Pulmonary artery endothelial cell (primary cell): ENCODE data around the gene NAIP. TPM values are rescaled to one million over a fixed set of nuclear protein-coding genes. Genes with fewer than 3 reads are reported as not detected.
"Not testable (repeated sequence)": the region's sequence is repeated elsewhere in the genome, so short reads cannot be mapped to it uniquely, and the experiment has no call there.

Experiments used
- DNase-seq: peaks from one replicate; pipeline ENCODE4 v3.0.0-alpha.2; 2011; ENCODE audit warnings: low read depth, low spot score
- total RNA-seq: library from RNA; depleted of rRNA; stranded (reverse); fragments of >200 nt; gene quantifications from 2 replicates; pipeline ENCODE4 v1.2.3, GENCODE V29; 2014

NAIP gene, protein sequence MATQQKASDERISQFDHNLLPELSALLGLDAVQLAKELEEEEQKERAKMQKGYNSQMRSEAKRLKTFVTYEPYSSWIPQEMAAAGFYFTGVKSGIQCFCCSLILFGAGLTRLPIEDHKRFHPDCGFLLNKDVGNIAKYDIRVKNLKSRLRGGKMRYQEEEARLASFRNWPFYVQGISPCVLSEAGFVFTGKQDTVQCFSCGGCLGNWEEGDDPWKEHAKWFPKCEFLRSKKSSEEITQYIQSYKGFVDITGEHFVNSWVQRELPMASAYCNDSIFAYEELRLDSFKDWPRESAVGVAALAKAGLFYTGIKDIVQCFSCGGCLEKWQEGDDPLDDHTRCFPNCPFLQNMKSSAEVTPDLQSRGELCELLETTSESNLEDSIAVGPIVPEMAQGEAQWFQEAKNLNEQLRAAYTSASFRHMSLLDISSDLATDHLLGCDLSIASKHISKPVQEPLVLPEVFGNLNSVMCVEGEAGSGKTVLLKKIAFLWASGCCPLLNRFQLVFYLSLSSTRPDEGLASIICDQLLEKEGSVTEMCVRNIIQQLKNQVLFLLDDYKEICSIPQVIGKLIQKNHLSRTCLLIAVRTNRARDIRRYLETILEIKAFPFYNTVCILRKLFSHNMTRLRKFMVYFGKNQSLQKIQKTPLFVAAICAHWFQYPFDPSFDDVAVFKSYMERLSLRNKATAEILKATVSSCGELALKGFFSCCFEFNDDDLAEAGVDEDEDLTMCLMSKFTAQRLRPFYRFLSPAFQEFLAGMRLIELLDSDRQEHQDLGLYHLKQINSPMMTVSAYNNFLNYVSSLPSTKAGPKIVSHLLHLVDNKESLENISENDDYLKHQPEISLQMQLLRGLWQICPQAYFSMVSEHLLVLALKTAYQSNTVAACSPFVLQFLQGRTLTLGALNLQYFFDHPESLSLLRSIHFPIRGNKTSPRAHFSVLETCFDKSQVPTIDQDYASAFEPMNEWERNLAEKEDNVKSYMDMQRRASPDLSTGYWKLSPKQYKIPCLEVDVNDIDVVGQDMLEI (N-terminal part only)
- total RNA-seq = 1.2 and 1.5 TPM in 2 replicates

DNA sequence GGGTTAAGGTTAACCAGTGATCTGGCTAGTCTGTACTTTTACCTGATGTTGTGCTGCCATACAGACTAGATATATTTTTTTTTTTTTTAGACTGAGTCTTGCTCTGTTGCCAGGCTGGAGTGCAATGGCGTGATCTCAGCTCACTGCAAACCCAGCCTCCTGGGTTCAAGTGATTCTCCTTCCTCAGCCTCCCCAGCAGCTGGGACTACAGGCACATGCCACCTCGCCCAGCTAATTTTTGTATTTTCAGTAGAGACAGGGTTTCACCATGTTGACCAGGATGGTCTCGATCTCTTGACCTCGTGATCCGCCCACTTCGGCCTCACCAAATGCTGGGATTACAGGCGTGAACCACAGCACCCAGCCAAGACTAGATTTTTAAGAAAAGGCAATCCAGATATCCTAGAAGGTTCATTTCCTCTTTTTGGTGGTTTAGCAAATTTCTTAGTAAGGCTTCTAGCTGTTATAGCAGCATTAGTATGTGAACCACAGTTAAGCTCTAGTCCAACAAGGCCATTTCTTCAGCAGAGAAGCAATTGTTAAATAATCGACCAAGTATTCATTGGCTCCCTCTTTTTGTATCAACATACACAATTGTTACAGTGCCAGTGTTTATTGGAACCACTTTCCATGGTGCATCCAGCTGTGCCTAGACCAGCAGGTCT lies at the start of gene NAIP:
Gene NAIP, minus strand, starts transcription at position 51 of the 665 bp plus-strand sequence. CDS start 12,424 bp downstream, outside the sequence.
- DNase-seq = not testable (repeated sequence)

DNA sequence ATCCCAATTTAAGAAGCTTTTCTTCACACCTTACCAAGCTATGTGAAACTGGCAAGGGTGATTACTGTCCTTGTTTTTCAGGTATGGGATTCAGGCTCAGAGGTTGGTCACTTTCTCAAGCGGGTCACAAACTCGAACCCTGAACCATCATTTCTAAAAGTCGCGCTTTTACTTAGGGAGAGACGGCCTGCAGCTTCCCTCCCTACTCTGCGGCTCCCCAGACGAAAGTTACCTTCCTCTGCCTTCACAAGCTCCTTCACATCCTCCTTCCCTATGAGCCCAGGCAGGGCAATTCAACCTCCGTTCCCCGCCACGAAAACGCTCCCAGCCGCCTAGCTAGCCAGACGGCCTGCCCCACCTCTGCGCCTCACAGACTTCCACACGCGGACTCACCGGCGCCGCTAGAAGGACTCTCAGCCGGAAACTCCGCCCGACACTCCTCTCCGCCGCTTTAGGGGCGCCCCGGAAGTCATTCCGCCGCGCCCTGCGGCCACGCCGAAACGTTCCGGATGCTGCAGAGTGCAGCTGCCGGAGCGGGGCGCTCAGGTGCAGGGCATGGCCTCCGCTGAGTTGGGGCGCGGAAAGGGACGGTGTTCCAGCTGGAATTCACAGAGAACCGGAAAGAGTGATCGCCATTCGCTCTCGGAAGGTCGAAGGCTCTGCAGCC lies 42.3 kb upstream of the NAIP start, which contains the start of gene GTF2H2:
Gene GTF2H2, minus strand, starts transcription at position 415 of the 667 bp plus-strand sequence. CDS start 4,913 bp downstream, outside the sequence.
- DNase-seq = not testable (repeated sequence)

DNA sequence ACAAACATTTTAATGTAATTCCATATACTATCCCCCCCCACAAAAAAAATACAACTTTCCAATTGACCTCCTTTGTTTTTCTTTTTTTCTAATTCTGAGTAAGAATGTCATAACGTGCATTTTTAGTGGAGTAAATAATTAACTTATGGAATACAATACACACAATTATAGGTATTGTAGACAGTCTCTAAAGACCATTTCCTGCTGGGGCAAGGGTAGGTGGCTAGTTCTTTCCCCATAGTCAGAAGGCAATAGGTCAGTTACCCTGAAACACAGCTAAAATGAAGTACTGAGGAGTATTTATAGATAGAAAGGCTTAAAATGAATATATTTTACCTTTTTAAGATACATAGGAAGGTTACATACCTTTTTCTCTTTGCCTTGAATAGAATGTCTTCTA lies 36.2 kb upstream of the NAIP start:
- DNase-seq = not testable (repeated sequence)

DNA sequence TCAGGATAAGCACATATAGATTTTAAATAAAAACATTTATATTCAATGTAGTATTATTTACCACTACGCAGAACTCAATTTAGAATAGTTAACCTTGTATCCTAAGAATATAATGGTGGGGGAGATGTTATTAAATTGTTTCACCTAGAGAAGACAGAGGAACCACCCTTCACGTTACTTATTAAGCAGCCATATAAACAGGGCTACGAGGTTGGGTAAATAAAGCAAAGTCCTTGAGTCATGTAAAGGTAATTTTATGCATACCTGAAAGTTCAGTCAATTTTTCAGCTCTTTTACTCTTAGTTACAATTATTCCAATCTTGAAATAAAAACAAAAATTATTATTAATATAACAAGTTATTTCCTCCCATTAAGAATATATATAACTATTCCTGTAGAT lies 34.3 kb upstream of the NAIP start:
- not testable (repeated sequence) for DNase-seq

DNA sequence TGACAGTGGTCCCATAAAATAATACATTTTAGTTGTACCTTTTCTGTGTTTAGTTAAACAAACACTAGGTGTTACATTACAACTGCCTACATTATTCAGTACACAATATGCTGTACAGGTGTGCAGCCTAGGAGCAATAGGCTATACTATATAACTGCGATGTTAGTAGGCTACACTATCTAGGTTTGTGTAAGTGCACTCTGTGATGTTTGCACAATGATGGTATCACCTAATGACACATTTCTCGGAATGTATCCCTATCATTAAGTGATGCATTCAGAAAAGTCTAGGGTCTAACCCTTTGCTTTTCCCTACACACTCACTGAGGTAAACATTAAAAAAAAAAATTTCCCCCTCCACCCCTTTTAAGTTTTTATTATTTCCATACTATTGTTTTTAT lies 19.7 kb upstream of the NAIP start:
- not testable (repeated sequence) for DNase-seq

DNA sequence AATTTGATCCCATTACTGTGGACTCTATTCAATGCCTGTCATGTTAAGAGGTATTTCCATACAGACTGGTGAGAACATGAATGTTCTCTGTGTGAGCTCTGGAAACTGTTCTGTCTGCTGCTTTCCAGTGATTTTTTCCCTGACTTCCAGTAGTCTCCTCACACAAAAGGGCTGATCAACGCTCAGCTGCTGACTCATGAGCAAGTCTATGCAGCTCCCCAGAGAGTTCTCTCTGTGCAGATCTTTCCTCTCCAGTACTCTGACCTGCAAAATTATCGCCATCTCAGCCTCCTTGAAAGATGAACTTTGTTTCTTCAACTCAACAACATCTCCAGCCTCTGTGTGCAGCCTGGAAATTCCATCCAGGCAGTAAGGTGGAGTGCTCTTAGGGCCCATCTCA lies 19.0 kb upstream of the NAIP start:
- not testable (repeated sequence) for DNase-seq

DNA sequence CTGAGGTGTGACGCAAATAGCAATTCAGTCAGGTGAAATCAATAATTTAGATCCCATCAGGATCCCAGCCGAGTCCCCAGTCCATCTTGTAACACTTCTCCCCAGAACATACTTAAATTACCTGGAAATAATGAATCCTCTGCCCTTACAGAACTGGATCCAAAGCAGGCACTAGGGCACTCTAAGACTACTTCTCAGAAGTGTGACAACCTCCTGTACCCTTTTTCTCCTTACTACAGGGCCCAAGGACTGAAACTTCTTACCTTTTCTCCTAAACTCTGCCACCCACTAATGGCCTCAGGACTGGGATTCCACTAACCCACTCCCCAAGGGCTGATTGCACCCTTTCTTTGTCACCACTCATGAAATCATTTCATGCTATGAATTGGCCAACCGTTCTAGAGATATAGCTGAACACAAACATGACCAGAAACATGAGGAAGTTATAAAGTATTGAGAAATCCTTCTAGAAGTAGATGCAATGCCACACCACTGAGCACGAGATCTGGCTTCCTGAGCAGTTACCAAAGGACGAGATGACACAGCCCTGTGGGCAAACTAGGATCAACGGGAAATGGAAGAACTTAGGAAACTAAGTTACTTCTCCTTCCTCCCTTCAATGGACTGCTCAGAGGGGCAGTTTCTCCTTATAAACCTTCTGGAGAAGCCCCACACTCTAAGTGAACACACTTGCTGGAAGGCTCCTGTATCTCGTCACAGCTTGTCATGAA lies 6.1 kb upstream of the NAIP start:
- DNase-seq = not testable (repeated sequence)

DNA sequence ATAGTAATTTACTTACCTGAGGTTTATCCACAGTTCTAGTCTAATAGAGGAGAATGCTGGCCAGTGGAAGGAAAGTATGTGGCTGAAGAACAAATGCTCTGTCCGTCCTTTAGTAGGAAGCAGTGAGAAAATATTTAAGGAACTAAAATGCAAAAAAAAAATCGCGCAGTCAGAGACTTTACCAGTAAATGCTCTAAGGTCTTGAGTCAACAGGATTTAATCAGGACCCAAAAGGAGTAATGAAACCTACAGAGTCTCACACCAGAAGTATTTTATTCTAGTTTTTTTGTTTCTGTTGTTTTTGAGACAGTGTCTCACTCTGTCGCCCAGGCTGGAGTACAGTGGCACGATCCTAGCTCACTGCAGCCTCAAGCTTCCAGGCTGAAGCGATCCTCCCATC lies 4.5 kb downstream of the NAIP start:
- not testable (repeated sequence) for DNase-seq

DNA sequence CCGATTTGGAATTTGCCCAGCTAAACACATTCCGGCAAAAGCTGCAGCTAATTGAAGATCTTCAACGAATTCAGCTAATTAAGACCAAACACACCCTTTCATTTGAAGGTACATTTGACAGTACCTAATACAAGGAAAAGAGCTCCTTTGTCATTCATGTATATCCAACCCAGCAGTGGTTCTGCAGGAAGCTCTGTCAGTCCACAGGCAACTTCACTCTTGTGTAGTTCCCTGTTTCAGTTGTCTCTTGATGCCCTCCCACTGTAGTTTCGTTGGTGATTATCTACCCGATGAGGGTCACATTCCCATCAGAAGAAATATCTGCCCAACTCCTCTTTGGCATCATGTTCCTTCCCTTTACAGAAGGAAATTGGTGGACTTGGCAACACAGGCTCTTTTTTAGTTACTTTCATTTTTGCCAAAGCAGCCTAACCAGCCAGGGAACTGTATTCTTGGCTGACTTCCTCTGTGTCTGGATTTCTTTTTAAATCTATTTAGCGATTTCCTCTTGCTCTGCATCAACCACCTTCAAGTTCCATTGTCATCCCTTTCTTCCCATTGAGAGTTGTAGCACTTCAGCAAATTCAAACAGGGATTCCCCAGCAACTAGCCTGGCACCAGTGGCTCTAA lies 6.6 kb downstream of the NAIP start:
- DNase-seq = not testable (repeated sequence)

DNA sequence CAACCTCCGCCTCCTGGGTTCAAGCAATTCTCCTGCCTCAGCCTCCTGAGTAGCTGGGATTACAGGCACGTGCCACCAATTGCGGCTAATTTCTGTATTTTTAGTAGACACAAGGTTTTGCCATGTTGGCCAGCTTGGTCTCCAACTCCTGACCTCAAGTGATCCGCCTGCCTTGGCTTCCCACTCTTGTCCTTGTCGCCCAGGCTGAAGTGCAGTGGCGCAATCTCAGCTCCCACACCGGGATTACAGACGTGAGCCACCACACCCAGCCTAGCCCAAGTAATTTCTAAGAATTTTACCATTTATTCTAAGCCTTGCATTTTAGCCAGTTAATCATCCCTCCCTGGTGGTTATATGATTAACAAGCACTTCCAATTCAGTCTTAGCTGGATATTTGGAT lies 11.0 kb downstream of the NAIP start:
- no peak for DNase-seq

DNA sequence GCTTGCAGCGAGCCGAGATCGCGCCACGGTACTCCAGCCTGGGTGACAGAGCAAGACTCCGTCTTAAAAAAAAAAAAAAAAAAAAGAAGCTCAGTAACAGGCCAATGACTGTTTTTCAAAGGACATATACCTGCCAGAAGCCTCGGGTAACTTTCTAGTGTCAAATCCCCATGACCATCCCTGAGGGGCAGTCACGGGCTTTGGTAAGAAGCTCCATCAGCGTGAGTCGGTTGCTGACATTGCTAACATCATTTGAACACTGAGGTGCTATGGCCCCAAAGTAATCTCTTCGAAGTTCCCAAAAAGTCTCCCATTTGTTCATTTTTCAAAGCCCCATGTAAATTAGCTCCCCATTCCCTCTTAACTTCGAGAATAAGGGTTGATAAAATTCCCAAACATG lies 11.6 kb downstream of the NAIP start:
- no peak for DNase-seq

DNA sequence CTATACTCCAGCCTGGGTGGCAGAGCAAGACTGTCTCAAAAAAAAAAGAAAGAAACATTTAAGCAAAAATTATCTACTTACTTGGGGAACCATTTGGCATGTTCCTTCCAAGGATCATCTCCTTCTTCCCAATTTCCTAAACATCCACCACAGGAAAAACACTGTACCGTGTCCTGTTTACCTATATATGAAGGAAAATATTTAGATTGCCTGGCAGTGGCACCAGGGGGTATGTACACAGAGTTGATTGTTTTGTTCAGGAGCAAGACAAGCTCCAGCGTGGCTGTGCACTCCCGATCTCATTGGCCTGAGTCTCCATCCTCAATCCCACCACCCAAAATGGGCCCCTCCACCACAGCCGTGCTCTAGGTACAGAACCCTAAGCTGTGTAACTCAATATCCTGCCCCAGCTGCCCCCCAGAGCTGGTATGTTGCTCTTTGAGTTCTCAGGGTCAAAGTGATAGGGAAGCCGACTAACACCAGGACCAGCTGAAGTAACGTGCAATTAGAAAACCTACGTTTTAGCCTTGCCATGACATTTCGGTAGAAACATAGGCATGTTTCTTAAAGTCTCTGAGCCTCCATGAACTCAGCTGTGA lies 13.8 kb downstream of the NAIP start:
- DNase-seq = no peak

DNA sequence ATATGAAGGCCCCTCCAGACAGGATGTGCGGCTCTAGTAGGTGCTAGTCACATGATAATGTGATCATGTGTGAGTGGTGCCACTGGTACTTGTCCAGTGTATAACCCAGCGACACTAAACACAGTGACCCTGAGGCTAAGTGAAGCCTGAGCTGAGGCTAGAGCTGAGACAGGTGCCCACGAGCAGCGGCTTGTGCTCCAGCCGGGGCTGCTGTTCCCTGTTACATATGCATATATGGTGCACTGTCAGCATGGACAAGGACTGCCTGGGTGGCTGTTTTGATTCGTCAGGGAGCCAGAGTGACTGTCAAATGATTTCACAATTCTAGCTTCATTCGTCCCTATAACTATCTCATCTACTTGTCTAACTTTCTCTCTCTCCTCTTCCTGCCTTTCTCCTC lies 18.2 kb downstream of the NAIP start:
- DNase-seq = not testable (repeated sequence)

DNA sequence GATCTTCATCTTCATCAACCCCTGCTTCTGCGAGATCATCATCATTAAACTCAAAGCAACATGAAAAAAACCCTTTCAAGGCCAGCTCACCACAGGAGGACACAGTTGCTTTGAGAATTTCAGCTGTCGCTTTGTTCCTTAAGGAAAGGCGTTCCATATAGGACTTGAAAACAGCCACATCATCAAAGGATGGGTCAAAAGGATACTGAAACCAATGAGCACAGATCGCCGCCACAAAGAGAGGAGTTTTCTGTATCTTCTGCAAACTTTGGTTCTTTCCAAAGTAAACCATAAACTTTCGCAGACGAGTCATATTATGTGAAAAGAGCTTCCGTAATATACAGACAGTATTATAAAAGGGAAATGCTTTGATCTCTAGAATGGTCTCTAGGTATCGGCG lies 40.3 kb downstream of the NAIP start:
- not testable (repeated sequence) for DNase-seq

DNA sequence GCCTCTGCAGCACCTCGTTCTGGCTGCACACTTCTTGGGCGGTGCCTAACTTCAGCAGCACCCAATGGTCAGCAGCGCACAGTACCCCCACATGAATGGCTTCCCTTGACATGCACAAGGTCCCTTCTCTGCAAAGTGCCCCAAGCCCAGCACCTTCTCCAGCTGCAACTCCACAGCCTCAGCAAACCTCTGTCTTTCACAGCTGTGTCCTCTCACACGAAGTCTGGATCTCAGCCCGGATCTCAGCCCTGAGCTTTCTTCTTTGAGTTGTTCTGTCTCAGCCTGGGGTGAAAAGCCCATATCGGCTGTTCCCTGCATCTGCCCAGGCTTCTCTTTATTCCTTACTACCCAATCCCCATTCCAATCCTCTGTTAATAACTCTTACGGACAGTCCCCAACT lies 57.9 kb downstream of the NAIP start:
- not testable (repeated sequence) for DNase-seq

DNA sequence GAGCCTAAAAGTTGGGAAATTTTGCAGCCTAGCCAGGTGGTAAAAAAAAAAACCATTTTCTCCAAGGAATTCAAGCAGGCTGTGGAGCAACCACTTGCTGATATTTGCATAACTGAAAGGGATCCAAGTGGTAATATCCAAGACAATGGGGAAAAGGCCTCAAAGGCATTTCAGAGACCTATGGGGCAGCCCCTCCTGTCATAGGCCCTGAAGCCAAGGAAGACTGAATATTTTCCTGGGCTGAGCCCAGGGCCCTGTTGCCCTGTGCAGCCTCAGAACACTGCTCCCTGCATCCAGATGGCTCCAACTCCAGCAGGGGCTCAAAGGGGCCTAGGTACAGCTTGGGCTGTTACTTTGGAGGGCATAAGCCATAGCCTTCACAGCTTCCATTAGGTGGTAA lies 60.6 kb downstream of the NAIP start:
- DNase-seq = not testable (repeated sequence)

DNA sequence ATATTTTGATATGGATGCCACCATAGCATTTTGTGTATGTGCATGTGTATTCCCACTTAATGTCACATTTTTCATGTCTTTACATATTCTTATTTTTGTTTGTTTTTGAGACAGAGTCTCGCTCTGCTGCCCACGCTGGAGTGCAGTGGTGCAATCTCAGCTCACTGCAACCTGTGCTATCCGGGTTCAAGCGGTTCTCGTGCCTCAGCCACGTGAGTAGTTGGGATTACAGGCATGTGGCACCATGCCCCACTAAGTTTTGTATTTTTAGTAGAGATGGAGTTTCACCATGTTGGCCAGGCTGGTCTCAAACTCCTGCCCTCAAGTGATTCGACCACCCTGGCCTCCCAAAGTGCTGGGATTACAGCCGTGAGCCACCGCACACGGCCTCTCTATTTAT lies 72.1 kb downstream of the NAIP start:
- DNase-seq = not testable (repeated sequence)

DNA sequence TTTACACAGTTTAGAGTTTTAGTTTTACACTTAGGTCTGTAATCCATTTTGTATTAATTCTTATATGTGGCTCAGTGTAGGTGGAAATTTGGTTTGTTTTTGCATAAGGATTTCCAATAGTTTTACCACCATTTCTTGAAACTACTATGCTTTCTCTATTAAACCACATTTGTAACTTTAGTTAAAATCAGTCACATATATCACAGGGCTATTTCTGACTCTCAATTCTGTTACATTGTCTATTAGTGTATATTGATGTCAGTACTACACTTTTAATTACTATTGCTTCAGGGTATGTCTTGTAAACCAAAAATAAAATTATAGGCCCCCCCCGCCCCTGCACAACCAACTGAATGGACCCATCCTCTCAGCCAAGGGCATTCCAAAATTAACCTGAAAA lies 92.6 kb downstream of the NAIP start:
- not testable (repeated sequence) for DNase-seq
